ENCODE data around the gene GRK3. TPM values are rescaled to one million over a fixed set of nuclear protein-coding genes. Genes with fewer than 3 reads are reported as not detected.

GRK3 gene
- polyA plus RNA-seq, 4 donors = 0.22 to 6.0 (median 2.0) TPM

GRCh38 chr22:25669253-25670069 lies 105.0 kb downstream of the GRK3 start:
- 64 to 75% (median 69%) methylated on average over 5 of the region's 5 CpGs for WGBS, 3 donors

GRCh38 chr22:25670070-25670461 lies 105.6 kb downstream of the GRK3 start:
- H3K36me3 ChIP-seq (ENCODE audit: control insufficient read depth in 3 of 3, insufficient read depth in 2 of 3, low read depth in 1 of 3, low read length in 3 of 3) = no peaks in the 10 kb centered on the region
- no peaks in the 10 kb centered on the region for H3K9me3 ChIP-seq (ENCODE audit: control insufficient read depth in 2 of 2, insufficient read depth in 1 of 2, low read depth in 1 of 2, low read length in 1 of 2)
- H3K4me1 ChIP-seq (ENCODE audit: control insufficient read depth in 3 of 3, insufficient read depth in 2 of 3, low read depth in 1 of 3, low read length in 2 of 3) = peaks cover 0 to 11% (median 10%) of the 10 kb centered on the region in 3 donors
- FAIRE-seq (no peak), DNase-seq (no peak)
- no peak overlapping the region for H3K27ac ChIP-seq (ENCODE audit: low read depth in 1 of 3, low read length in 2 of 3)
- no peak overlapping the region for H3K4me3 ChIP-seq (ENCODE audit: low read depth in 1 of 3, low read length in 3 of 3)
- 89 to 95% (median 95%) methylated on average over 6 of the region's 6 CpGs for WGBS, 3 donors
- H3K27me3 ChIP-seq (ENCODE audit: control insufficient read depth in 3 of 3, insufficient read depth in 3 of 3, low read length in 3 of 3) = peaks cover 0 to 1% (median 0%) of the 10 kb centered on the region in 3 donors

More at GRCh38 chr22:25669253-25670069, 105.0 kb downstream of the GRK3 start:
- DNase-seq (no peak), FAIRE-seq (no peak)
- Histone ChIP-seq H3K9me3 (ENCODE audit: control insufficient read depth in 2 of 2, insufficient read depth in 1 of 2, low read depth in 1 of 2, low read length in 1 of 2) (no peaks in the 10 kb centered on the region), H3K4me1 (ENCODE audit: control insufficient read depth in 3 of 3, insufficient read depth in 2 of 3, low read depth in 1 of 3, low read length in 2 of 3) (peaks cover 0 to 11% (median 10%) of the 10 kb centered on the region in 3 donors), H3K4me3 (ENCODE audit: low read depth in 1 of 3, low read length in 3 of 3) (no peak overlapping the region), H3K36me3 (ENCODE audit: control insufficient read depth in 3 of 3, insufficient read depth in 2 of 3, low read depth in 1 of 3, low read length in 3 of 3) (no peaks in the 10 kb centered on the region), H3K27me3 (ENCODE audit: control insufficient read depth in 3 of 3, insufficient read depth in 3 of 3, low read length in 3 of 3) (peaks cover 0 to 1% (median 0%) of the 10 kb centered on the region in 3 donors), H3K27ac (ENCODE audit: low read depth in 1 of 3, low read length in 2 of 3) (no peak overlapping the region)

DNA sequence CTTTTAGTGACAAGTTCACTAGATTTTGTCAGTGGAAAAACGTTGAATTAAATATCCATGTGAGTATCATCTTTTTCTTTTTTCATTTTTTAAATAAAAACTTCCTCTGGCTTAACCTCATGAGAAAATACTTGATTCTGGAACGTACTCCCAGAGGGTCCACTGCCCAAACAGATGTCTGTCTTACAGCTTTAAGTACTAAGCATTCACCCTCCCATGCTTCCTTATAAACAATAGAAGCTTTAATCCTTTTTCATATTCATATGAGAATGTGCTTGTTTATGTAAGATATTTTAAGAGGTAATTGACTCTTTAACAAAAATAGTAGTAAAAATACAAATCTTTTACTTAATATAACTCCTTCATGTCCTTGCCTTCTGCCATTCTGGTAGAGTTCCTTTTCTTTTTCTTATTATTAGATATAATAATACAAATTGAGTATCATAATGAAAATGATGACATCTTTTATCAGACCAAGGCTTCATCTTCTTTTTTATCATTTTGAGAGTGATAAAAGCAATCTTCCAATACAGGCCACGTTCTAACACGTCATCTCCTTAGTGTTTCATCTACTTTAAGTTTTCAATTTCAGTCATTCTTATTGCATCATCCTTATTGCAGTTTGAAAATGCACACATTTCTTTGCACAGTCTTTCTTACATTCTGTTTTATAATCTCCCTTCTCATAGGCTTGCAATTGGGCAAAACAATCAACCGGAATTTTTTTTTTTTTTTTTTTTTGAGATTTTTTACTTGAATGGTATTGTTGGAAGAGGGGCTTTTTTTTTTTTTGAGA lies 108.0 kb downstream of the GRK3 start:
- DNase-seq (no peak), FAIRE-seq (no peak)
- H3K36me3 ChIP-seq (ENCODE audit: control insufficient read depth in 3 of 3, insufficient read depth in 2 of 3, low read depth in 1 of 3, low read length in 3 of 3) = no peaks in the 10 kb centered on the region
- H3K27ac ChIP-seq (ENCODE audit: low read depth in 1 of 3, low read length in 2 of 3) = no peak overlapping the region
- H3K4me3 ChIP-seq (ENCODE audit: low read depth in 1 of 3, low read length in 3 of 3) = no peak overlapping the region
- no peaks in the 10 kb centered on the region for H3K9me3 ChIP-seq (ENCODE audit: control insufficient read depth in 2 of 2, insufficient read depth in 1 of 2, low read depth in 1 of 2, low read length in 1 of 2)
- H3K4me1 ChIP-seq (ENCODE audit: control insufficient read depth in 3 of 3, insufficient read depth in 2 of 3, low read depth in 1 of 3, low read length in 2 of 3) = peaks cover 0 to under 1% (median 0%) of the 10 kb centered on the region in 3 donors
- WGBS, 3 donors = 71 to 79% (median 77%) methylated on average over 5 of the region's 5 CpGs
- no peaks in the 10 kb centered on the region for H3K27me3 ChIP-seq (ENCODE audit: control insufficient read depth in 3 of 3, insufficient read depth in 3 of 3, low read length in 3 of 3)

DNA sequence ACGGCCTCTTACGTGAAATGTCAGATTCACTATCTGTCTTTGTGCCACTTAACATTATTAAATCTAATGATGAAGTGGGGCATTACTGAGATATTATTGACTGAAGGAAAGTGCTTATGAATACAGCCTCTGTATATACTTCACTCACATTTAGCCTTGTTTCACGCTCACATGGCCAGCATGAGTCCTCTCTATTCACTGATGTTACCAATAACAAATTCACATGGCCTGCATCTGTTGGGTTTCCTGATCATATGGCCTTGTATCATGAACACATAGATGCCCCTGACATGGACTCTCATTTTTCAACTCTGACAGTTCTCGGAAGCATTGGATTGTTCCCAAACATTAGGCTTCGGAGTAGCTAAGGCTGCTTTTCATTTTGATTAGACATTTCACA lies 109.2 kb downstream of the GRK3 start:
- Histone ChIP-seq H3K9me3 (ENCODE audit: control insufficient read depth in 2 of 2, insufficient read depth in 1 of 2, low read depth in 1 of 2, low read length in 1 of 2) (no peaks in the 10 kb centered on the region), H3K27me3 (ENCODE audit: control insufficient read depth in 3 of 3, insufficient read depth in 3 of 3, low read length in 3 of 3) (no peaks in the 10 kb centered on the region), H3K27ac (ENCODE audit: low read depth in 1 of 3, low read length in 2 of 3) (no peak overlapping the region), H3K36me3 (ENCODE audit: control insufficient read depth in 3 of 3, insufficient read depth in 2 of 3, low read depth in 1 of 3, low read length in 3 of 3) (no peaks in the 10 kb centered on the region), H3K4me3 (ENCODE audit: low read depth in 1 of 3, low read length in 3 of 3) (no peak overlapping the region), H3K4me1 (ENCODE audit: control insufficient read depth in 3 of 3, insufficient read depth in 2 of 3, low read depth in 1 of 3, low read length in 2 of 3) (no peaks in the 10 kb centered on the region)
- FAIRE-seq (no peak), DNase-seq (no peak)
- whole genome bisulfite sequencing, 3 donors = 93 to 97% (median 97%) methylated on average over 5 of the region's 5 CpGs

DNA sequence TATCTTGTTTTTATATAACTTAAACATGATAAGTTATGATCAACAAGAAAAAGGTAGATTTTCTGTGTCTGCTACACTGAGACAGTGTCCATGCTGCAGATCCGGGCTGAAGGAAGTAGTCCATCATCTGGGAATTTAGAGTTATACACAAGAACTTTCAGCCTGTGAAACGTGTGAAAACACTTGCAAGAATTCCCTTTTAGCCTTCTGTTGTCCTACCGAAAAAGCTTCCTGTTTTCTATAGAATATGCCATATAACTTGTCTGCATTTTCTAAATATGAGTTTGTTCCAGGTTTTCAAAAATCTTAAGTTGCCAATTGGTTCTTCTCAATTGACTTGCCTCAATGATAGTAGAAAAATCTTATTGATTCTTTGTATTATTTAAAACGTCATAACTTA lies 113.2 kb downstream of the GRK3 start:
- H3K27me3 ChIP-seq (ENCODE audit: control insufficient read depth in 3 of 3, insufficient read depth in 3 of 3, low read length in 3 of 3) = no peaks in the 10 kb centered on the region
- FAIRE-seq (no peak), DNase-seq (no peak)
- no peaks in the 10 kb centered on the region for H3K9me3 ChIP-seq (ENCODE audit: control insufficient read depth in 2 of 2, insufficient read depth in 1 of 2, low read depth in 1 of 2, low read length in 1 of 2)
- H3K36me3 ChIP-seq (ENCODE audit: control insufficient read depth in 3 of 3, insufficient read depth in 2 of 3, low read depth in 1 of 3, low read length in 3 of 3) = no peaks in the 10 kb centered on the region
- no peaks in the 10 kb centered on the region for H3K4me1 ChIP-seq (ENCODE audit: control insufficient read depth in 3 of 3, insufficient read depth in 2 of 3, low read depth in 1 of 3, low read length in 2 of 3)
- H3K27ac ChIP-seq (ENCODE audit: low read depth in 1 of 3, low read length in 2 of 3) = no peak overlapping the region
- no peak overlapping the region for H3K4me3 ChIP-seq (ENCODE audit: low read depth in 1 of 3, low read length in 3 of 3)
- WGBS, 3 donors = 85 to 90% (median 86%) methylated on average over 4 of the region's 4 CpGs

DNA sequence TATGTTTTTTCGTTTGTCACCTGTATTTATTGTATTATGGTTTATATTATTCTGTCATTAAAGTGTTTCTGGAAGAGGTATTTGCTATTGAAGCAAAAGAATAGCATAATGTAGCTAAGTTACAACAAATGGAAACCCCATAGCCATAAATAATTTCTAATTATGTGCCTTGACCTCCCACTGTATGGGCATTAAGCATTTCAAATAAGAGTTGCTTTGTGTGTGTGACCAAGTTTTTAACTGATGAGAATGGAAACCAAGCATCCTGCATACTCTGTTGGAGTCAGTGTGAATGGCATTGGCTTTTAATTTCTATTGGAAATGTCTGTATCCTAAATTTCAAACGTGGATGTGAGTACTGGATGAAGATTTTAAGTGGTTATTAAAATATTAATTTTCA lies 115.6 kb downstream of the GRK3 start:
- 66 to 76% (median 74%) methylated on average over 2 of the region's 2 CpGs for WGBS, 3 donors
- no peaks in the 10 kb centered on the region for H3K36me3 ChIP-seq (ENCODE audit: control insufficient read depth in 3 of 3, insufficient read depth in 2 of 3, low read depth in 1 of 3, low read length in 3 of 3)
- FAIRE-seq (no peak), DNase-seq (no peak)
- no peak overlapping the region for H3K27ac ChIP-seq (ENCODE audit: low read depth in 1 of 3, low read length in 2 of 3)
- no peaks in the 10 kb centered on the region for H3K9me3 ChIP-seq (ENCODE audit: control insufficient read depth in 2 of 2, insufficient read depth in 1 of 2, low read depth in 1 of 2, low read length in 1 of 2)
- H3K4me3 ChIP-seq (ENCODE audit: low read depth in 1 of 3, low read length in 3 of 3) = no peak overlapping the region
- H3K27me3 ChIP-seq (ENCODE audit: control insufficient read depth in 3 of 3, insufficient read depth in 3 of 3, low read length in 3 of 3) = no peaks in the 10 kb centered on the region
- H3K4me1 ChIP-seq (ENCODE audit: control insufficient read depth in 3 of 3, insufficient read depth in 2 of 3, low read depth in 1 of 3, low read length in 2 of 3) = no peaks in the 10 kb centered on the region

DNA sequence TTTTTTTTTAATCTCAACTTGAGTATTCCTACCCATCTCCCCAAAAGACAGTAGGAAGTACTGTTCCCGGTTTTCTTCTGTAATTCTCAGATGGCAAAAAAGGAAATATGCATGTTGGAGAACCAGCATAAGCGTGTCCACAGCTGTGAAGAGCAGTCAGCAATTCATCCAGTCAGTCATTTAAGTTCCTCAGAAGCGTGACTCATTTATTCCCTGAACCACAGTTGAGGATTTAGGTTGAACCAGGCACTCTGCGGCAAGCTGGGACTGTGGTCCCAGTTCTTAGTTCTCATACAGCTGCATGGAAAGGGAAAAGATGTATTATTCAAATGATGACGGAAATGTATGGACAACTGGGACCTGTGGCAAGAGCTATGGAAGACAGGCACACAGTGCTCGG lies 116.5 kb downstream of the GRK3 start:
- H3K4me3 ChIP-seq (ENCODE audit: low read depth in 1 of 3, low read length in 3 of 3) = no peak overlapping the region
- H3K27ac ChIP-seq (ENCODE audit: low read depth in 1 of 3, low read length in 2 of 3) = no peak overlapping the region
- no peak for FAIRE-seq
- no peaks in the 10 kb centered on the region for H3K9me3 ChIP-seq (ENCODE audit: control insufficient read depth in 2 of 2, insufficient read depth in 1 of 2, low read depth in 1 of 2, low read length in 1 of 2)
- 90 to 91% (median 90%) methylated on average over 6 of the region's 6 CpGs for WGBS, 3 donors
- no peaks in the 10 kb centered on the region for H3K27me3 ChIP-seq (ENCODE audit: control insufficient read depth in 3 of 3, insufficient read depth in 3 of 3, low read length in 3 of 3)
- DNase-seq = no peak
- H3K4me1 ChIP-seq (ENCODE audit: control insufficient read depth in 3 of 3, insufficient read depth in 2 of 3, low read depth in 1 of 3, low read length in 2 of 3) = no peaks in the 10 kb centered on the region
- no peaks in the 10 kb centered on the region for H3K36me3 ChIP-seq (ENCODE audit: control insufficient read depth in 3 of 3, insufficient read depth in 2 of 3, low read depth in 1 of 3, low read length in 3 of 3)

DNA sequence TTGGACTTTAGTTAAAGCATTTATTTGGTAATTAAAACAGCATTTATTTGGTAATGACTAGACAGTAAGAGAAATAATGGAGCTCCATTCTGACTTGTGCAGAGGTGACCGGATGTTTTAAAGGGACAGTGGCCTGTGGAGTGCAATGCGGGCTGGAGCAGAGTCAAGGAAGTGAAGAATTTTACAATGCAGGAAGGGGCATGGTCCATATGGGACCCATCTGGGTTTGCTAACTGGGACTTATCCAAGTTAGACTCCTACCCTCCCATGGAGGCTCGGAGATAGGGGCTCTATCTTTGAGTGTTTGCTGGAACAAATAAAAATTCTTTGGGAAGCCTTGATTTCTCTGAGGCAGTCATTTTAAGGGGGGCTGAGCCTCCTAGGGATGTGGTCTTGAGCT lies 117.6 kb downstream of the GRK3 start:
- no peak overlapping the region for H3K4me3 ChIP-seq (ENCODE audit: low read depth in 1 of 3, low read length in 3 of 3)
- WGBS, 3 donors = 81 to 89% (median 84%) methylated on average over 3 of the region's 3 CpGs
- no peaks in the 10 kb centered on the region for H3K9me3 ChIP-seq (ENCODE audit: control insufficient read depth in 2 of 2, insufficient read depth in 1 of 2, low read depth in 1 of 2, low read length in 1 of 2)
- no peak for DNase-seq
- no peaks in the 10 kb centered on the region for H3K27me3 ChIP-seq (ENCODE audit: control insufficient read depth in 3 of 3, insufficient read depth in 3 of 3, low read length in 3 of 3)
- no peak overlapping the region for H3K27ac ChIP-seq (ENCODE audit: low read depth in 1 of 3, low read length in 2 of 3)
- no peaks in the 10 kb centered on the region for H3K36me3 ChIP-seq (ENCODE audit: control insufficient read depth in 3 of 3, insufficient read depth in 2 of 3, low read depth in 1 of 3, low read length in 3 of 3)
- no peak for FAIRE-seq
- H3K4me1 ChIP-seq (ENCODE audit: control insufficient read depth in 3 of 3, insufficient read depth in 2 of 3, low read depth in 1 of 3, low read length in 2 of 3) = no peaks in the 10 kb centered on the region

All from small intestine (tissue), 7 donors.